NB4 (cell line): ENCODE results near the gene CNTNAP2.

Source experiments
- DNase-seq: peaks from one replicate; pipeline ENCODE4 v3.0.0; 2010; ENCODE audit warnings: low read depth
- H3K4me3 ChIP-seq: one replicate; pipeline ENCODE4 v1.5.1; 2011; ENCODE audit warnings: mild to moderate bottlenecking, low read depth, low read length, moderate library complexity
- CTCF ChIP-seq: IDR thresholded peaks from one replicate; pipeline ENCODE4 v1.5.1; 2012; ENCODE audit warnings: low read depth, low read length
- MYC ChIP-seq: IDR thresholded peaks from 2 replicates; pipeline ENCODE4 v1.6.1; 2011; ENCODE audit warnings: low read depth, low read length
- POLR2A ChIP-seq: IDR thresholded peaks from 2 replicates; pipeline ENCODE4 v1.6.1; 2011; ENCODE audit warnings: mild to moderate bottlenecking; ENCODE audit not compliant: insufficient read length; ENCODE audit errors: extremely low read depth
- TF ChIP-seq, protein P1 (sequence below): IDR thresholded peaks from 2 replicates; pipeline ENCODE4 v1.6.1; 2011; ENCODE audit warnings: low read depth, low read length

CNTNAP2 gene

DNA sequence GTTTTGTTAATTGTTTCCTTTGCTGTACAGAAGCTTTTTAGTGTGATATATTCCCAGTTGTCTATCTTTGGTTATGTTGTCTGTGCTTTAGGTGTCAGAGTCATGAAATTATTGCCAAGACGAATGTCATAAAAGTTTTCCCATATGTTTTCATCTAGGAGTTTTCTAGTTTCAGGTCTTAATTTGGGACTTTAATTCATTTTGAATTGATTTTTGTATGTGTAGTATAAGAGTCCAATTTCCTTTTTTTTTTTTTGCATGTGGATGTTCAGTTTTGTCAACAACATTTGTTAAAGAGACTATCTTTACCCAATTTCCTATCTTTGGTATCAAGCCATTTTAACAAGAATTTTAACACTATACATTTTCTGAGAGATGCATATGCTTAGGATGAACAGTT lies 432.2 kb downstream of the CNTNAP2 start:
- H3K4me3 ChIP-seq = no peak overlapping the region
- TF ChIP-seq, protein P1, sequence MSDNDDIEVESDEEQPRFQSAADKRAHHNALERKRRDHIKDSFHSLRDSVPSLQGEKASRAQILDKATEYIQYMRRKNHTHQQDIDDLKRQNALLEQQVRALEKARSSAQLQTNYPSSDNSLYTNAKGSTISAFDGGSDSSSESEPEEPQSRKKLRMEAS = no peak
- no peak for TF ChIP-seq MYC
- no peak for TF ChIP-seq CTCF
- TF ChIP-seq POLR2A = no peak
- no peak for DNase-seq

GRCh38 chr7:146554556-146554955 lies 438.0 kb downstream of the CNTNAP2 start:
- DNase-seq = no peak
- TF ChIP-seq POLR2A (no peak), MYC (no peak), CTCF (no peak)
- TF ChIP-seq, protein P1 = no peak
- no peak overlapping the region for H3K4me3 ChIP-seq

GRCh38 chr7:146557971-146558469 lies 441.4 kb downstream of the CNTNAP2 start:
- no peak for DNase-seq
- no peak for TF ChIP-seq POLR2A
- no peak for TF ChIP-seq MYC
- no peak for TF ChIP-seq CTCF
- TF ChIP-seq, protein P1 = no peak

DNA sequence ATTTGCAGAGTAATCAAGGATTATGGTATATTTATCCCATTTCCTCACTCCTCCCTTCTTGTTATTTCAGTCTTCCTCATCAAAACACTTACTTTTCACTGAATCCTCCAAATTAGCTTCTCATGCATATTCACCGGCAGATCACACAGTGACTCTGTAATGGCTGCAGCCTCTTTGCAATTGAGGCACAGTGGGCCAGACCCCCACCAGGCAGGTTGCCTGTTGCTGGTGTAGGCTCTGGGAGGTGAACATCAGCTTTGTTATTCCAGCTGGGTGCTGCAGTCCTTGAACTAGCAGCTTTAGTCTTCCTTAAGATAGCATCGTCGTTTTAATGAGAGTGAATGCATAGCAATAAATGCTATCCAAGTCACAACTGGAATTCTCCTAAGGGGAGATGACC lies 449.3 kb downstream of the CNTNAP2 start:
- DNase-seq = no peak
- no peak overlapping the region for H3K4me3 ChIP-seq
- no peak for TF ChIP-seq MYC
- no peak for TF ChIP-seq POLR2A
- TF ChIP-seq, protein P1 = no peak
- no peak for TF ChIP-seq CTCF

More at GRCh38 chr7:146557971-146558469, 441.4 kb downstream of the CNTNAP2 start:
- H3K4me3 ChIP-seq = no peak overlapping the region

- no peak overlapping the region for H3K4me3 ChIP-seq
- no peak for TF ChIP-seq MYC
- TF ChIP-seq, protein P1 = no peak
- TF ChIP-seq POLR2A = no peak
- TF ChIP-seq CTCF = no peak
- no peak for DNase-seq
Observed at GRCh38 chr7:146575903-146576302, 459.3 kb downstream of the CNTNAP2 start.

DNA sequence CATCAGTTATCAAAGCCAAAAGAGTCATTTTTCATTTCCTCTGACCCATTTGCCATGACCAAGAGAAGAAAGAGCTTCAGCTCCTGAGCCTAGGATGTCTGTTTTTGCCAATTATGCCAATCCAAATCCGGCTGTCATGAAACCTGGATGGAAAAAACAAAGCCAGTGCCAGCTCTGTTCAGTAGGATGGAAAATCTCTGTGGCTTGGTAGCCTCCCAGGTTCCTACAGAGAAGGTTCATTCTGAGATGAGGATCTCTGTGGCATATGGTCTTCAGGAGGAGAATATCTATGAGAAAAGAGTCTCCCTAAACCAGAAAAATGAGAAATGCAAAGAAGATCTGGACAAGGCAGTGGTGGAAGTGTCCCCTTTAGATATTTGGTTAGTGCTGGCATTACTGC lies 475.4 kb downstream of the CNTNAP2 start:
- TF ChIP-seq, protein P1 = no peak
- TF ChIP-seq CTCF (no peak), POLR2A (no peak), MYC (no peak)
- no peak for DNase-seq
- H3K4me3 ChIP-seq = no peak overlapping the region
